ENCODE measurements around the gene AFG1L.

AFG1L gene

DNA sequence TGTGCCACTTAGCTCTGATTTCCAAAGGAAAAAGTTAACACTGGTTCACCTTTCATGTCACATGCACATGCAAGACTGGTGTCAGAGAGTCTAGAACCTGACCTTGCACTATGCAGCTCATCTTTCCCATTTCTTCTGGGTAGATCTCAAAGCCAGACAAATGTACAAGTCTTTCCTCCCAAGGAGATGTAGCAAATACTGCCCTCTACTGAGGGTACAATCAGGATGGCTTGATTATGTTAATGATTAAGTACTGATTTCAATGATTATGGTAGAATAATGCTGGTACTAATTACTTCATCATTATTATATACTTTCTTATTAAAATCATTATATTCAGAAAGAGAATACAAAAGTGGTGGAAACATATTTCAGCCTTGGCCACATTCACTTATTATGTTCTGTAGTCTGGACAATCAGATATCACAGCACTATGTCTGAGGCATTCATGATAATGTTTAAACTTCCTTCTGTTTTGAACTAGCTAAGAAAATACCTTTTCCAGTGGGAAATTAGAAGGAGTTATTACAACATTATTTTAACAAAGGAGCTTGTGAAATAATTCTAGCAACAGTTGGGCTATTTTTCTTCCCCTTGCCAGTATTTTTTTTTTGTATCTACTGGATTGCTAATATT lies 197.4 kb downstream of the AFG1L start:
- Histone ChIP-seq H3K9me3 (no peaks in the 10 kb centered on the region), H3K4me3 (ENCODE audit: low read depth in 1 of 2, low read length in 1 of 2) (no peak overlapping the region), H3K27me3 (no peaks in the 10 kb centered on the region), H3K4me1 (ENCODE audit: control insufficient read depth in 1 of 2, insufficient read depth in 1 of 2, low read depth in 1 of 2, low read length in 1 of 2) (no peaks in the 10 kb centered on the region), H3K36me3 (no peaks in the 10 kb centered on the region), H3K27ac (no peak overlapping the region)
- TF ChIP-seq, protein P1, sequence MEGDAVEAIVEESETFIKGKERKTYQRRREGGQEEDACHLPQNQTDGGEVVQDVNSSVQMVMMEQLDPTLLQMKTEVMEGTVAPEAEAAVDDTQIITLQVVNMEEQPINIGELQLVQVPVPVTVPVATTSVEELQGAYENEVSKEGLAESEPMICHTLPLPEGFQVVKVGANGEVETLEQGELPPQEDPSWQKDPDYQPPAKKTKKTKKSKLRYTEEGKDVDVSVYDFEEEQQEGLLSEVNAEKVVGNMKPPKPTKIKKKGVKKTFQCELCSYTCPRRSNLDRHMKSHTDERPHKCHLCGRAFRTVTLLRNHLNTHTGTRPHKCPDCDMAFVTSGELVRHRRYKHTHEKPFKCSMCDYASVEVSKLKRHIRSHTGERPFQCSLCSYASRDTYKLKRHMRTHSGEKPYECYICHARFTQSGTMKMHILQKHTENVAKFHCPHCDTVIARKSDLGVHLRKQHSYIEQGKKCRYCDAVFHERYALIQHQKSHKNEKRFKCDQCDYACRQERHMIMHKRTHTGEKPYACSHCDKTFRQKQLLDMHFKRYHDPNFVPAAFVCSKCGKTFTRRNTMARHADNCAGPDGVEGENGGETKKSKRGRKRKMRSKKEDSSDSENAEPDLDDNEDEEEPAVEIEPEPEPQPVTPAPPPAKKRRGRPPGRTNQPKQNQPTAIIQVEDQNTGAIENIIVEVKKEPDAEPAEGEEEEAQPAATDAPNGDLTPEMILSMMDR (IDR thresholded peaks at IDR 0.05) = no peak

DNA sequence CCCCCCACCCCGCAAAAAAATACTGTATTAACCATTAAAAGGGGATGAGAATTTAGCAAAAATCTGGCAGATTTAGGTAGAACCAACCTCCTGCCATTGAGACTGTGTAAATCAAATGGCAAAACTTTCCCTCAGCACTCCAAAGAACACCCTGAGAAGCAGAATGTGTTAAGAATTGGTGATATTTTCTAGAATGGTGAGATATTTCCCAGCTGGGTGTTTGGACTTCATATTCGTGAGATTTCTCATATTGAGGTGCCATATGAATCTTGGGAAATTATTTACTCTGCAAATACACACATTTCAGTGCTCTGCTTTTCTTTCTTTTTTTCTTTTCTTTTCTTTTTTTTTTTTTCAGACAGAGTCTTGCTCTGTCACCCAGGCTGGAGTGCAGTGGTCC lies 199.6 kb downstream of the AFG1L start:
- TF ChIP-seq, protein P1 (IDR thresholded peaks at IDR 0.05) = no peak
- H3K36me3 ChIP-seq = no peaks in the 10 kb centered on the region
- no peaks in the 10 kb centered on the region for H3K9me3 ChIP-seq
- H3K4me3 ChIP-seq (ENCODE audit: low read depth in 1 of 2, low read length in 1 of 2) = no peak overlapping the region
- H3K27me3 ChIP-seq = no peaks in the 10 kb centered on the region
- no peaks in the 10 kb centered on the region for H3K4me1 ChIP-seq (ENCODE audit: control insufficient read depth in 1 of 2, insufficient read depth in 1 of 2, low read depth in 1 of 2, low read length in 1 of 2)
- no peak overlapping the region for H3K27ac ChIP-seq

DNA sequence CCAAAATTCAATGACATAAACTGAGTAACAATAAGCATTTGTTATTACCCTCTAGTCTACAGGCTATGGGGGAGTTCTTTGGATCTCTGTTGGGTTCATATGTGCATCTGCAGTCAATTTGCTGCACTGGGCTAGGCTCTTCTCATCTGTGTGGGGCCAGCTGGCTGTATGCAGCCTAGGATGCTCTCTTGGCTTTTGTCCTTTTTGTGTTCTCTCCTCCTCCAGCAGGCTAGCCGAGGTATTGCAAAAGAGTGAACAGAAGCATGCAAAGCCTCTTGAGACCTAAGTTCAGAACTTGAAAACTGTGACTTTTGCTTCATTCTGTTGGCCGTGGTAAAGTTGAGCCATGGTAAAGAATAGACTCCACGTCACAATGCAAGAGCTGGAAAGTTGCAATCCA lies 203.0 kb downstream of the AFG1L start:
- H3K27ac ChIP-seq = no peak overlapping the region
- no peaks in the 10 kb centered on the region for H3K36me3 ChIP-seq
- no peaks in the 10 kb centered on the region for H3K9me3 ChIP-seq
- H3K4me1 ChIP-seq (ENCODE audit: control insufficient read depth in 1 of 2, insufficient read depth in 1 of 2, low read depth in 1 of 2, low read length in 1 of 2) = no peaks in the 10 kb centered on the region
- H3K4me3 ChIP-seq (ENCODE audit: low read depth in 1 of 2, low read length in 1 of 2) = no peak overlapping the region
- TF ChIP-seq, protein P1 (IDR thresholded peaks at IDR 0.05) = no peak
- H3K27me3 ChIP-seq = no peaks in the 10 kb centered on the region

DNA sequence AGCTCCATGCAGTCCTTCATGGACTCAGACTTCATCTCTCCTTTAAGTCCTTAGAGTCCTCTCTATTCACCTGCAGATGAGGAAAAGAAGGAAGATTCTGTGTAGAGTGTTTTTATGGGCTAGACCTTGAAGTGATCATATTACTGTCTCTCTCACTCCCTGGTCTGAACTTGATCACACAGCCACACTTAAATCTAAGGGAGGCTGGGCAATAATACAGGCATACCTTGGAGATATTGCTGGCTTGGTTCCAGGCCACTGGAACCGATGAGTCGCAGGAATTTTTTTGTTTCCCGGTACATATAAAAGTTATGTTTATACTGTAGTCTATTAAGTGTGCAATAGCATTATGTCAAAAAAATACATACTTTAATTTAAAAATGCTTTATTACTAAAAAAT lies 206.7 kb downstream of the AFG1L start:
- Histone ChIP-seq H3K9me3 (no peaks in the 10 kb centered on the region), H3K4me1 (ENCODE audit: control insufficient read depth in 1 of 2, insufficient read depth in 1 of 2, low read depth in 1 of 2, low read length in 1 of 2) (no peaks in the 10 kb centered on the region), H3K27me3 (no peaks in the 10 kb centered on the region), H3K27ac (no peak overlapping the region), H3K4me3 (ENCODE audit: low read depth in 1 of 2, low read length in 1 of 2) (no peak overlapping the region), H3K36me3 (no peaks in the 10 kb centered on the region)
- TF ChIP-seq, protein P1 (IDR thresholded peaks at IDR 0.05) = no peak

DNA sequence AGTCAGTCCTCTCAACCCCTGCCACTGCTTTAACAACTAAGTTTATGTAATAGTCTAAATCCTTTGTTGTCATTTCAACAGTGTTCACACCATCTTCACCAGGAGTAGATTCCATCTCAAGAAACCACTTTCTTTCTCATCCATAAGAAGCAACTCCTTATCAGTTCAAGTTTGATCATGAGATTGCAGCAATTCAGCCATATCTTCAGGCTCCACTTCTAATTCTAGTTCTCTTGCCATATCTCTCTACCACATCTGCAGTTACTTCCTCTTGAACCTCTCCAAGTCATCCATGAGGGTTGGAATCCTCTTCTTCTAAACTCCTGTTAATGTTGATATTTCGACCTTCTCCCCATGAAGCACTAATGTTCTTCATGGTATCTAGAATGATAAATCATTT lies 208.0 kb downstream of the AFG1L start:
- no peaks in the 10 kb centered on the region for H3K9me3 ChIP-seq
- TF ChIP-seq, protein P1 (IDR thresholded peaks at IDR 0.05) = no peak
- H3K36me3 ChIP-seq = no peaks in the 10 kb centered on the region

More for the DNA sequence above, 208.0 kb downstream of the AFG1L start:
- no peaks in the 10 kb centered on the region for H3K4me1 ChIP-seq (ENCODE audit: control insufficient read depth in 1 of 2, insufficient read depth in 1 of 2, low read depth in 1 of 2, low read length in 1 of 2)
- H3K27ac ChIP-seq = no peak overlapping the region
- no peak overlapping the region for H3K4me3 ChIP-seq (ENCODE audit: low read depth in 1 of 2, low read length in 1 of 2)
- H3K27me3 ChIP-seq = no peaks in the 10 kb centered on the region
